COLO829 (cell line): ENCODE data around the gene RNASE1.

ENCODE experiments used
- DNase-seq: peaks from one replicate; pipeline ENCODE4 v3.0.0; 2012; ENCODE audit warnings: low spot score

The RNASE1 gene

DNA sequence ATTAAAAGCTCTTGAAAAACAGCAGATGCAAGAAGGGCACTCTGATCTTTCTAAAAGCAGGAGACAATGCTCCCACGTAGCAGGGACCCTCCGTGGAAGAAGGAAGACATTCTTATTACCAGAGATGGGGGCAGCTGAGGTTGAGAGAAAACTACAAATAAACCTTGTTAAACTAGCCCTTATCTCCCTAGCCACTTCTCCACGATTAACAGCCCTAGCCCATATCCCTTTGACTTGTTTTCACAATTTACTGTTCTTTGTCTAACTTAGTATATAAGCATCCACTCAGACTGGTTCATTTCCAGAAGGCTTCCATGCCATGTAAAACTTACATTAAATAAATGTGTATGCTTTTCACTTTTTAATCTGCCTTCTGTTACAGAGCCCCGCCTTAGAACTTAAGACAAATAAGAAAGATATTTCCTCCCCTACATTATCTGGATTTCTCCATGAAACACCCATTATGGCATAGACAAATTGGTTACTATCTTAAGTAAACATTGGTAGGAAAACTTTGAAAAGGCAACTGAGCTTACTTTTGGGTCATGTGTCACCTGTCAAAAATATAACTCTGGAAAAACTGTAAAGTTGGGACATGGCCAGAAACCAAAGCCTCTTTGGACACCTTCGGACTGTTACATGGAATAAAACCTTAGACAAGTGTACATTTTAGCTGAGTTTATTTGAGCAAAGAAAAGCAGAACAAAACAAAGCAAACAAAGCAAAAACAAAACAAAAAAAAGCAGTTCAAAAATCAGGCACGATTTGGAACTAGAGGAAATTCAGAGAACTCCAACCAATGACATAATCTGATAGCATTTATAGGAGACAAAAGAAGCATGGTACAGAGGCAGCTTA lies 4.9 kb upstream of the RNASE1 start:
- no peak for DNase-seq

DNA sequence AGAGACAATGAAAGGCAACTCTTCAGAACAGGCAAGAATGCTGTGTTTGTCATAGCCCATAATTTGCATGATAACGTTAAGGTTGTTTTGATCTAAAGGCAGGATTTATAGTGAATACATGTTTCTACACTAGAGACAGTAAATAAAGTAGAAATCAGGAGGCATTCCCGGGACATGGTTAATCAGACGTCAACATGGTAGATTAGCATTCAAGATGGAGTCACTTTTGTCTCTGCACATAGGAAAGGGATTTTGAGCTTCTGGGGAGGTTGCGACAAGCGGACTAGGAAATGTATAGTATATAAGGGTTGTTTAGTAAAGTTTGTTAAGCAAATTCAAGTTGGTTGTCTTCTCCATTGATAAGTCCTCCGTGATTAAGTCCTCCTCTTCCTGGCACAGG lies 2.8 kb upstream of the RNASE1 start:
- DNase-seq = no peak

DNA sequence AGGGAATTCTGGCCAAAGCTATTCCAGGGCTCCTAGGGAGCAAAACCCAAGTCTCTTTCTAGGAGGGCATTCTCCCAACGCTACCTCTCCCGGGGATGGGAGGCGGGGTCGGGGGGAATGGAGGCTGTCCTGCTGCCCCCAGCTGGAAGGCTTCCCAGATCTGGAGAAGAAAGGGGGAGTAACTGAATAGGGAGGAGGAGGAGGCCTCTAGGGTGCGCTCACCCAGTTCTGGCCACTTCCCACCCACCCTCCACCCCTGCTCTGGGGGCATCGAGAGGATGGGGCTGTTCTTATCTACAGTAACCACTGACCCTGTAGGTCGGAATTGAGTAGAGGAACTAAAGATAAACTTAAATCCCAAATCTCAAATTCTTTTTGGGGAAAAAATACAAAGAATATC lies 579 bp upstream of the RNASE1 start:
- no peak for DNase-seq

GRCh38 chr14:20801726-20802125 lies 918 bp downstream of the RNASE1 start:
- DNase-seq = no peak

GRCh38 chr14:20799892-20800544 lies 2.6 kb downstream of the RNASE1 start:
- DNase-seq = no peak

GRCh38 chr14:20799456-20799891 lies 3.2 kb downstream of the RNASE1 start:
- no peak for DNase-seq

- no peak for DNase-seq
Observed at GRCh38 chr14:20798932-20799331, 3.7 kb downstream of the RNASE1 start.

DNA sequence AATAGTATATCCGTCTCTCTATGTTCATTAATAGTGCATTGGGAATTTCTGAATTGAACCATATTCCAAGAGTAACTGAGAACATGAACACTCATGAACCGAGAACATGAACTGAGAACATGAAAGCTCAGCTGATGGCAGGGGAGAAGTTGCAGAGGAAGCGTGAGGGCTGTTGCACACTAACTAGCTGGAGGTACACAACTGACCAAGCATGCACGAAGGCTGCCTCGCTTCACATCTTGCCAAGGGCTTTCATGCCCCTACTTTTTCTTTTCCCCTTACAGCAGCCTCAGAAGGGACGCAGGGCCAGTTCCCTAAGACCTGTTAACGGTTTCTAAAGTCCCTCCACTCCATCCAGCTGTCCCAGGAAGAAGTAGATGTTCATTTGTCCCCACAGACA lies 4.3 kb downstream of the RNASE1 start:
- DNase-seq = no peak

- no peak for DNase-seq
Observed at GRCh38 chr14:20797164-20797563, 5.5 kb downstream of the RNASE1 start.

GRCh38 chr14:20794644-20795369 lies 7.8 kb downstream of the RNASE1 start:
- no peak for DNase-seq

DNA sequence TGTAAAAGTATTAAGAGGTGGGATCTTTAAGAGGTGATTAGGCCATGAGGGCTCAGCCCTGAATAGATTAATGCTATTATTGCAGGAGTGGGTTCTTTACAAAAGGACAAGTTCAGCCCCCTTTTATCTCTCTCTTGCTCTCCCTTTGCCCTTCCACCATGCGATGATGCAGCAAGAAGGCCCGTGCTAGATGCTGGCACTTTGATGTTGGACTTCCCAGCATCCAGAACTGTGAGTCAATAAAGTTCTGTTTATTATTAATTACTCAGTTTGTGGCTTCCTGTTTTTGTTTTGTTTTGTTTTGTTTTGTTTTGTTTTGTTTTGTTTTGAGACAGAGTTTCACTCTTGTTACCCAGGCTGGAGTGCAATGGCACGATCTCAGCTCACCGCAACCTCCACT lies 10.1 kb downstream of the RNASE1 start:
- DNase-seq = no peak

DNA sequence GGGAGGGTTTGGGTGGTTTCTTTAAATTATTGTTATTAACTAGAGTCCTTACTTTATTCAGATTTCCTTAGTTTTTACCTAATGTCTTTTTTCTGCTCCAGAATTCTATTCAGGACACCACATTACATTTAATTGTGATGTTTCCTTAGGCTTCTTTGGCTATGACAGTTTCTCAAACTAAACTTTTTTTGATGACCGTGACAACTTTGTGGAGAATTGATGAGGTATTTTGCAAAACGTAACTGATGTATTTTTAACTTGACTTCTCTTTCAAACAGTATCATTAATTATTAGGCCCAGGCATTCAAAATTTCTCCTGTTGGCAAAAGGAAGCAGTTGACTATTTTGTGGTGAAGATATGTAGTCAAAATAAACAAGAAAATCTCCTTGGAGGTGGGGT lies 11.0 kb downstream of the RNASE1 start:
- no peak for DNase-seq

DNA sequence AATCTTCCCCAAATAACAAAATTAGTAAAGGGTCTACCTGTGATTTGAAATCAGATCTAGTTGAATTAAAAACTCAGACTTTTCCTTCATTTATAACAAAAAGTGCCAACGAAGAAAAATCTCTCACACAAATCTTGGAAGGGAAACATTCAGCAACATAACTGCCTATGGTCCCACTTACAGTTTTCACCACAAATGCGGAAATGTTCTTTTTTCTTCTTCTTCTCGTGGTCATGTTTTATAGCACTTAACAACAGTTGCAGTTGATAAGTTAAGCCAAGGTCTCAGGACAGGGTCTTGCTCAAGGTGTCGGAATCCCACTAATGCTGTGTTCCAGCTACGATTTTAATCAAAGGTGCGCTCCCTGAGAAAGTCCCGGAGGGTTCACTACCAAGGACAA lies 11.5 kb downstream of the RNASE1 start:
- no peak for DNase-seq

DNA sequence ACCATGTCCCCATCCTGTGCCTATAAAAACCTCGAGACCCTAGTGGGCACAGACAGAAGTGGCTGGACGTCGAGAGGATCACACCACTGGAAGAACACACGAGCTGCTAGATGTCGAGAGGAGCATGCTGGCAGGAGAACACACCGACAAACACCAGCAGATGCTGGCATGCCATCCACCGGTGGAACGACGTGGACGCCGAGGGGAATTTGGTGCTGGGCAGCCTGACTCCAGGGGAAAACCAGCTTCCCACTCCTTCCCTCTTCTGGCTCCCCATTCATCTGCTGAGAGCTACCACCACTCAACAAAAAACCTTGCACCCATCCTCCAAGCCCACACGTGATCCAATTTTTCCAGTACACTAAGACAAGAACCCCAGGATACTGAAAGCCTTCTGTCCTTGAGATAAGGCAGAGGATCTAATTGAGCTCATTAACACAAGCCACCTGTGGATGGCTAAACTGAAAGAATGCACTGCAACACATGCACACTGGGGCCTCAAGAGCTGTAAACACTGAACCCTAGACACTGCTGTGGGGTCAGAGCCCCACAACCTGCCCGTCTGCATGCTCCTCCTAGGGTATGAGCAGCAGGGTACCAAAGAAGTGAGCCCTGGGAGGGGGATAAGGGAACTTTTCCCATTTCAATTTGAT lies 12.1 kb downstream of the RNASE1 start:
- DNase-seq = no peak

- no peak for DNase-seq
Observed at GRCh38 chr14:20789230-20789813, 13.3 kb downstream of the RNASE1 start.

GRCh38 chr14:20787025-20787424 lies 15.6 kb downstream of the RNASE1 start:
- no peak for DNase-seq

DNA sequence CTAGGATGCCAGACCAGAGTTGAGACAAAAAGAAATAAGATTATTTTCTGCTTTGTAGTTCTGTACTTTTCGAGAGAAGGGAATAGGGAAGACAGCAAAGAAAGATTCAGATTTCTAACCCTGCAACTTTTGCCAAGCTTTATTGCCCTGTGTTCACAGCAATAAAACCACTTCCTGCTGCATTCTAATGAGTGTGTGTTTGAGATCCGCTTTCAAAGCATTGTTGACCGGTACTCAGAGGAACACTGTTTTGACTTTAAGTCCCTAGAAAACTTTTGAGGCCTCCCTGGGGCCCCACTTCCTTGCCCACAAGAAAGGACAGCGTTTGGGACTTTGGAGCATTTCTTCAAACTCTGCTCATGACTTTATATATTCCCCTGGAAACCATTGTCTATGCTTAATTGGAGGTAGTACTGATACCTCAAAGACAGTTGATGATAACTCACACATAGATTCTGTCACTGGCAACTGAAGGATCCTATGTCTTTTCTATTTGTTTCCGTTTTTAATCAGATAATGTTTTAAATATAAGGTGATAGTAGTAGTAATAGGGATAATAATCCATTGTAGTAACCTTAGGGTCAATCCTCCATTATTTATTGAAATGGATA lies 20.3 kb downstream of the RNASE1 start:
- DNase-seq = no peak

DNA sequence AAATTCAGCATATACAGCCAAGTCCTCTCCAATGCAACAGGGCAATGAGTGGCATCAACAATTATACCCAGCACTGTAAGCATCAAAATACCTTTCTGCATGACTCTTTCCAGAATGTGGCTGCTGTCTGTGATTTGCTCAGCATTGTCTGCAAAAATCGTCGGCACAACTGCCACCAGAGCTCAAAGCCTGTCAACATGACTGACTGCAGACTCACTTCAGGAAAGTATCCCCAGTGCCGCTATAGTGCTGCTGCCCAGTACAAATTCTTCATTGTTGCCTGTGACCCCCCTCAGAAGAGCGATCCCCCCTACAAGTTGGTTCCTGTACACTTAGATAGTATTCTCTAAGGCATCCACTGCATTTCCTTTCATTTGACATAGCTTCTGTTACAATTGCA lies 20.8 kb downstream of the RNASE1 start:
- DNase-seq = no peak

DNA sequence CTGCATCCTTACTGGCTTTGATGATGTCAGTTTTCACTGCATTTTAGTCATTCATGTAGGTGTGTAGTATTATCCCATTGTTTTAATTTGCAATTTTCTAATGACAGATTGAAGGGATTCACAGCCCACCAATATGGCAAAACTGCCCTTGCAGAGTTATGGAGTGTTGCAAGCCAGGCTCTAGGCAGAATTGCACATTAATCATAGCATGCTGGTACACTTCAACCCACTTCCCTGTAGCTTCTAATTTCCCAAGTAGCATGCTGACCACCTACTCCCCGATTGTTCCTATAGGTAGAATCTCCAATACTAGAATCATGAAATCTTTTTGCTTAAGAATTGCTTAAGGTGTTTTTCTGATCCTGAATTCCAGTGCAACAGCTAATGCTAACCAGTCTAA lies 26.7 kb downstream of the RNASE1 start:
- no peak for DNase-seq

GRCh38 chr14:20775043-20775442 lies 27.6 kb downstream of the RNASE1 start:
- no peak for DNase-seq

- DNase-seq = peak; percentile 20
Observed at GRCh38 chr14:20774258-20774824, 28.3 kb downstream of the RNASE1 start.
